Fibroblast of lung (primary cell): Measurements from ENCODE around the gene PDZD4. TPM values are rescaled to one million over a fixed set of nuclear protein-coding genes. Genes with fewer than 3 reads are reported as not detected.

ENCODE experiments used
- DNase-seq, 2 donors: peaks; one replicate each; pipeline versions ENCODE4 v3.0.0 to v3.0.0-alpha.2; 2010; ENCODE audit warnings: low read depth in 2 of 2
- H2AFZ ChIP-seq: 2 replicates; pipeline ENCODE4 v1.5.1; 2012; ENCODE audit warnings: low read length, control low read depth, inconsistent platforms
- H3K27ac ChIP-seq: 2 replicates; pipeline ENCODE4 v1.5.1; 2011; ENCODE audit warnings: low read length, control low read depth; ENCODE audit not compliant: insufficient read depth
- H3K27me3 ChIP-seq: 2 replicates; pipeline ENCODE4 v1.5.1; 2011; ENCODE audit warnings: mild to moderate bottlenecking, low read length; ENCODE audit not compliant: control insufficient read depth, insufficient read depth
- H3K36me3 ChIP-seq: 2 replicates; pipeline ENCODE4 v1.5.1; 2011; ENCODE audit warnings: low read length; ENCODE audit not compliant: control insufficient read depth, insufficient read depth
- H3K4me1 ChIP-seq: 2 replicates; pipeline ENCODE4 v1.5.1; 2011; ENCODE audit warnings: low read length; ENCODE audit not compliant: control insufficient read depth, insufficient read depth; ENCODE audit errors: extremely low read depth
- H3K4me2 ChIP-seq: 2 replicates; pipeline ENCODE4 v1.5.1; 2011; ENCODE audit warnings: low read length, control low read depth; ENCODE audit not compliant: insufficient read depth; ENCODE audit errors: extremely low read depth
- H3K4me3 ChIP-seq, 4 experiments: fragments of 200-600 bp in 1 of 4; sonication (generic) in 1 of 4; replicated peaks in 1 of 4; 2 replicates each; pipeline ENCODE4 v1.5.1; 2011 to 2016; ENCODE audit warnings: low read length in 4 of 4, low read depth in 3 of 4, mild to moderate bottlenecking in 3 of 4, control low read depth in 2 of 4, inconsistent platforms in 1 of 4, mixed read lengths in 1 of 4; ENCODE audit not compliant: insufficient read depth in 1 of 4; ENCODE audit errors: control extremely low read depth in 1 of 4
- H3K79me2 ChIP-seq: 2 replicates; pipeline ENCODE4 v1.5.1; 2012; ENCODE audit warnings: mild to moderate bottlenecking, low read length, inconsistent platforms; ENCODE audit not compliant: control insufficient read depth, insufficient read depth
- H3K9ac ChIP-seq: 2 replicates; pipeline ENCODE4 v1.5.1; 2011; ENCODE audit warnings: mild to moderate bottlenecking, low read length, control low read depth; ENCODE audit not compliant: insufficient read depth
- H3K9me3 ChIP-seq: 2 replicates; pipeline ENCODE4 v1.5.1; 2012; ENCODE audit warnings: low read depth, low read length; ENCODE audit not compliant: control insufficient read depth, insufficient read depth
- H4K20me1 ChIP-seq: 2 replicates; pipeline ENCODE4 v1.5.1; 2011; ENCODE audit warnings: low read length; ENCODE audit not compliant: control insufficient read depth, insufficient read depth; ENCODE audit errors: extremely low read depth
- CTCF ChIP-seq, 2 donors: IDR thresholded peaks in 1 of 2; conservative IDR thresholded peaks in 1 of 2; 1 replicate in 1 of 2; 2 replicates in 1 of 2; pipeline ENCODE4 v1.5.1; 2011 to 2012; ENCODE audit warnings: low read length in 2 of 2, control low read depth in 1 of 2, inconsistent platforms in 1 of 2, low read depth in 1 of 2, mild to moderate bottlenecking in 1 of 2
- EZH2 ChIP-seq: IDR thresholded peaks from 2 replicates; pipeline ENCODE4 v1.5.1; 2012; ENCODE audit warnings: low read length, control low read depth, mild to moderate bottlenecking; ENCODE audit errors: missing control alignments
- polyA plus RNA-seq, 2 donors: library from polyadenylated mRNA; depleted of rRNA in 1 of 2; stranded (reverse) in 1 of 2; unstranded in 1 of 2; fragments of >200 nt; gene quantifications; 2 replicates each; pipeline ENCODE4 v1.2.1, GENCODE V29; 2011 to 2012; ENCODE audit warnings: missing spikeins in 1 of 2
- total RNA-seq: library from RNA; depleted of rRNA; stranded (reverse); fragments of >200 nt; gene quantifications from 2 replicates; pipeline ENCODE4 v1.2.1, GENCODE V29; 2014

PDZD4 gene
- total and polyA plus RNA-seq, 2 donors (not counting 1 experiment from before 2014, with no cell fraction given), result under 0.01 to 0.10 TPM

DNA sequence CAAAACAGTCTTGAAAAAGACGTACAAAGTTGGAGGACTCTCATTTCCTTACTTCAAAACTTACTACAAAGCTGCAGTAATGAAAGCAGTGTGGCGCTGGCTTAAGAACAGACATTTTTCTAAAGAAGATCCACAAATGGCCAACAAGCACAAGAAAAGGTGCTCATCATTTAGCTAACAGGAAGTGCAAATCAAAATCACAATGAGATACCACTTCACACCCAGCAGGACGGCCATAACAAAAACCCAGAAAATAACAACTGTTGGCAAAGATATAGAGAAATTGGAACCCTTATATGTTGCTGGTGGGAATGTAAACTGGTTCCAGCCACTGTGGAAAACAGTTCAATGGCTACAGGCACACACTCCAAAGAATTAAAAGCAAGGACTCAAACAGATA is 3.3 kb downstream of the PDZD4 start:
- Histone ChIP-seq H3K27me3 (peaks cover 35% of the 10 kb centered on the region), H2AFZ (no peak overlapping the region), H3K4me3 (no peak overlapping the region), H3K36me3 (no peaks in the 10 kb centered on the region), H3K27ac (no peak overlapping the region), H4K20me1 (no peaks in the 10 kb centered on the region), H3K79me2 (no peaks in the 10 kb centered on the region), H3K9ac (no peak overlapping the region), H3K4me2 (no peak overlapping the region), H3K9me3 (no peaks in the 10 kb centered on the region), H3K4me1 (no peaks in the 10 kb centered on the region)
- TF ChIP-seq CTCF (conservative IDR thresholded peaks at IDR 0.05 in 1 of 2, IDR thresholded peaks at IDR 0.05 in 1 of 2; ENCODE audit: low read depth in 1 of 2, low read length in 2 of 2) (no peak), EZH2 (no peak)
- DNase-seq, result no peak

DNA sequence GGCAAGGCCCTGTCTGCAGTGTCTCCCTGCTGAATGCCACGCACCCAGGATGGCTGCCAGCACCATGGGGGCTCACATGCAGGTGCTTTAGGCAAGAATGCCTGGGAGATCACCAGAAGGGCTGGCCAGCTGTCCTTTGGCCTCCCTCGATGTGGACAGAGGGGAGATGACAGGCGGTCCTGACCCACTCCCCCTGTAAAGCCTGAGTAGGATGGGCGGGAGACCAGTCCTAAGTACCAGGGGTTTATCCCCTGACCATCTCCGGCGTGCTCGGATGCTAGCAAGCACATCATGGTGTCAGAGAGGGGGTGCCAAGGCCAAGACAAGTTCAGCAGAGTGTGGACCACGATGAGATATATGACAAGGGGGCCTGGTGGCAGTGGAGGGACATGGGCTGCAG is 5.3 kb downstream of the PDZD4 start:
- H3K4me1 ChIP-seq, result no peaks in the 10 kb centered on the region
- no peak for TF ChIP-seq CTCF (conservative IDR thresholded peaks at IDR 0.05 in 1 of 2, IDR thresholded peaks at IDR 0.05 in 1 of 2; ENCODE audit: low read depth in 1 of 2, low read length in 2 of 2)
- TF ChIP-seq EZH2, result no peak
- H3K9me3 ChIP-seq, result no peaks in the 10 kb centered on the region
- no peak for DNase-seq
- peaks cover 24% of the 10 kb centered on the region for H3K27me3 ChIP-seq
- no peaks in the 10 kb centered on the region for H3K36me3 ChIP-seq
- H3K4me2 ChIP-seq, result no peak overlapping the region
- no peak overlapping the region for H3K9ac ChIP-seq
- H4K20me1 ChIP-seq, result no peaks in the 10 kb centered on the region
- H3K27ac ChIP-seq, result no peak overlapping the region
- H2AFZ ChIP-seq, result no peak overlapping the region
- no peak overlapping the region for H3K4me3 ChIP-seq
- H3K79me2 ChIP-seq, result no peaks in the 10 kb centered on the region

DNA sequence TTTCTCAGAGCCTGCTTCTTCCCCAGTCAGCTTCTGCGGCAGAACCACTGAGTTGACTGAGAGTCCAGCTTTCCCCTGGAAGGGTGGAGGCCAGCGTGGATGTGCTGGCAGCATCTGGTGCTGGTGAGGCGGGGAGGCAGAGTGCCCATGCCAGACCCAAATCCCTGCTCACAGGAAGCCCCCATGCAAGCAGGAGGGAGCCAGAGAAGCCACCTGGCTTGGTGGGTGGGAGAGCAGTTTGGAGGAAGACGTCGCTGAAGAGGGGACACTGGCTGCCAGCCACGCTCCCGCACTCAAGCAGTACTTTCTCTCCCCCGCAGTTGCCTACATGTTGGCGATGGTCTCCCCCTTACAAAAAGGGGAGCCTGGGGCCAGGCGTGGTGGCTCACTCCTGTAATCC is 6.0 kb downstream of the PDZD4 start:
- Histone ChIP-seq H3K36me3 (no peaks in the 10 kb centered on the region), H2AFZ (no peak overlapping the region), H3K9me3 (no peaks in the 10 kb centered on the region), H4K20me1 (no peaks in the 10 kb centered on the region), H3K9ac (no peak overlapping the region), H3K4me2 (no peak overlapping the region), H3K27me3 (peaks cover 19% of the 10 kb centered on the region), H3K79me2 (no peaks in the 10 kb centered on the region), H3K4me1 (no peaks in the 10 kb centered on the region), H3K27ac (no peak overlapping the region), H3K4me3 (no peak overlapping the region)
- DNase-seq, result no peak
- TF ChIP-seq CTCF (conservative IDR thresholded peaks at IDR 0.05 in 1 of 2, IDR thresholded peaks at IDR 0.05 in 1 of 2; ENCODE audit: low read depth in 1 of 2, low read length in 2 of 2) (no peak), EZH2 (no peak)
